PC-3 (cell line): ENCODE data around the gene MAP3K20. TPM values are rescaled to one million over a fixed set of nuclear protein-coding genes. Genes with fewer than 3 reads are reported as not detected.

Experiments
- ATAC-seq: fragments of 200-7000 bp; cut with Tn5 transposase; 2 replicates; pipeline ENCODE4 v1.9.1; 2020; ENCODE audit warnings: mild to moderate bottlenecking, moderate library complexity
- BruUV-seq: library from RNA; stranded (reverse); fragments of 400-500 nt; replicated peaks from 2 replicates; lab custom pipeline; 2021; lab: Mats Ljungman, UMichigan
- CTCF ChIA-PET: fragments of 300-600 bp; sonication (Branson Sonifier 250); formaldehyde crosslinking; loops from one replicate; lab custom pipeline; 2022; ENCODE audit warnings: antibody characterized with exemption; lab: Charles Lee
- POLR2A ChIA-PET: fragments of 300-600 bp; sonication (Branson Sonifier 250); formaldehyde crosslinking; loops from one replicate; lab custom pipeline; 2022; ENCODE audit warnings: antibody characterized with exemption; ENCODE audit not compliant: unreplicated experiment; lab: Charles Lee
- DNase-seq: peaks from one replicate; pipeline ENCODE4 v3.0.0-alpha.2; 2015
- H2AFZ ChIP-seq: fragments of 300-600 bp; sonication (generic); 2 replicates; pipeline ENCODE4 v1.6.0; 2016; ENCODE audit warnings: antibody characterized with exemption, low read length
- H3F3A ChIP-seq: fragments of 300-600 bp; sonication (generic); one replicate; pipeline ENCODE4 v1.6.0; 2017; ENCODE audit warnings: antibody characterized with exemption, low read length, control low read depth, mild to moderate bottlenecking; ENCODE audit not compliant: unreplicated experiment
- H3K27ac ChIP-seq: fragments of 300-600 bp; sonication (generic); 2 replicates; pipeline ENCODE4 v1.5.1; 2016; ENCODE audit warnings: mild to moderate bottlenecking, low read length
- H3K27me3 ChIP-seq: fragments of 300-600 bp; sonication (generic); 2 replicates; pipeline ENCODE4 v1.6.1; 2016; ENCODE audit warnings: low read length, mixed read lengths
- H3K36me3 ChIP-seq: fragments of 300-600 bp; sonication (generic); 2 replicates; pipeline ENCODE4 v1.6.1; 2016; ENCODE audit warnings: low read depth, mixed run types, low read length, mixed read lengths
- H3K4me1 ChIP-seq: fragments of 300-600 bp; sonication (generic); 2 replicates; pipeline ENCODE4 v1.5.1; 2016; ENCODE audit warnings: low read length; ENCODE audit not compliant: insufficient read depth
- H3K4me2 ChIP-seq: fragments of 300-600 bp; sonication (generic); 2 replicates; pipeline ENCODE4 v1.6.0; 2016; ENCODE audit warnings: low read length
- H3K4me3 ChIP-seq: fragments of 300-600 bp; sonication (generic); 2 replicates; pipeline ENCODE4 v1.5.1; 2016; ENCODE audit warnings: mild to moderate bottlenecking, low read length, mixed read lengths
- H3K79me2 ChIP-seq: fragments of 300-600 bp; sonication (generic); 2 replicates; pipeline ENCODE4 v1.6.1; 2017; ENCODE audit warnings: low read length, mixed read lengths
- H3K9ac ChIP-seq: fragments of 300-600 bp; sonication (generic); 2 replicates; pipeline ENCODE4 v1.6.0; 2016; ENCODE audit warnings: mild to moderate bottlenecking, low read length
- H3K9me2 ChIP-seq: fragments of 300-600 bp; sonication (generic); replicated peaks from 2 replicates; pipeline ENCODE4 v1.6.1; 2016; ENCODE audit warnings: mixed run types, low read length, mixed read lengths
- H3K9me3 ChIP-seq: fragments of 300-600 bp; sonication (generic); 2 replicates; pipeline ENCODE4 v1.6.1; 2016; ENCODE audit warnings: low read length, mixed read lengths
- H4K20me1 ChIP-seq: fragments of 300-600 bp; sonication (generic); 2 replicates; pipeline ENCODE4 v1.6.1; 2016; ENCODE audit warnings: low read length, mixed read lengths
- CTCF ChIP-seq: fragments of 300-600 bp; sonication (generic); conservative IDR thresholded peaks from 2 replicates; pipeline ENCODE4 v1.5.1; 2017; ENCODE audit warnings: antibody characterized with exemption, low read depth, mild to moderate bottlenecking, low read length
- EZH2 ChIP-seq: fragments of 300-600 bp; sonication (generic); IDR thresholded peaks from one replicate; pipeline ENCODE4 v1.6.1; 2017; ENCODE audit warnings: antibody characterized with exemption, mild to moderate bottlenecking, low read length; ENCODE audit not compliant: unreplicated experiment
- EZH2phosphoT487 ChIP-seq: fragments of 300-600 bp; sonication (generic); IDR thresholded peaks from 2 replicates; pipeline ENCODE4 v1.6.1; 2018; ENCODE audit warnings: mild to moderate bottlenecking, antibody characterized with exemption, low read length, borderline replicate concordance
- intact Hi-C: fragments of 100-400 bp; cut with micrococcal nuclease; formaldehyde crosslinking; loops from 2 replicates; pipeline ENCODE4 v1.9.0; 2023
- total RNA-seq: library from RNA; depleted of rRNA; stranded (reverse); fragments of >200 nt; gene quantifications from 2 replicates; pipeline ENCODE4 v1.2.3, GENCODE V29; 2014

The MAP3K20 gene
- total RNA-seq, 1 experiment from 2014 or later: 29.8 TPM

- H2AFZ ChIP-seq: no peak overlapping the region
- no peaks in the 10 kb centered on the region for H3K4me1 ChIP-seq
- no peaks in the 10 kb centered on the region for H4K20me1 ChIP-seq
- H3K27me3 ChIP-seq: no peaks in the 10 kb centered on the region
- H3K27ac ChIP-seq: no peak overlapping the region
- no peaks in the 10 kb centered on the region for H3K9me2 ChIP-seq
- ChIA-PET CTCF (no interaction called here), POLR2A (no interaction called here)
- DNase-seq (no peak), ATAC-seq (no peak)
- intact Hi-C loops: no loop called here
- no peak overlapping the region for H3K4me3 ChIP-seq
- no peak for TF ChIP-seq EZH2
- no peak for TF ChIP-seq CTCF
- TF ChIP-seq EZH2phosphoT487: no peak
- no peak overlapping the region for H3K4me2 ChIP-seq
- BruUV-seq: no TSS peak
- no peaks in the 10 kb centered on the region for H3K36me3 ChIP-seq
- no peaks in the 10 kb centered on the region for H3F3A ChIP-seq
- H3K9me3 ChIP-seq: no peaks in the 10 kb centered on the region
- no peaks in the 10 kb centered on the region for H3K79me2 ChIP-seq
- no peak overlapping the region for H3K9ac ChIP-seq
Observed at GRCh38 chr2:173282795-173283545, 207.3 kb downstream of the MAP3K20 start.

GRCh38 chr2:173286153-173286809 is 210.6 kb downstream of the MAP3K20 start:
- no peaks in the 10 kb centered on the region for H4K20me1 ChIP-seq
- BruUV-seq: no TSS peak
- no peaks in the 10 kb centered on the region for H3K36me3 ChIP-seq
- ATAC-seq: peak; percentile 42; the same call in 1 of the 2 replicates
- H3K27ac ChIP-seq: no peak overlapping the region
- ChIA-PET CTCF (interaction anchor here (0.6 kb wide), 2 partner anchors 14 to 792 kb away, joined by 4 read pairs; no protein-coding TSS in a partner anchor), POLR2A (no interaction called here)
- H3K4me2 ChIP-seq: no peak overlapping the region
- TF ChIP-seq EZH2phosphoT487: no peak
- TF ChIP-seq CTCF: peak; percentile 42; the same call in 1 of the 2 replicates
- DNase-seq: peak; percentile 9
- H3K27me3 ChIP-seq: no peaks in the 10 kb centered on the region
- peaks cover 5% of the 10 kb centered on the region; the same call in 1 of the 2 replicates for H3K4me1 ChIP-seq
- no peak overlapping the region for H3K9ac ChIP-seq
- no peaks in the 10 kb centered on the region for H3K79me2 ChIP-seq
- H3K9me3 ChIP-seq: no peaks in the 10 kb centered on the region
- no peaks in the 10 kb centered on the region for H3F3A ChIP-seq
- no peak overlapping the region for H3K4me3 ChIP-seq
- peak overlapping the region; percentile 51; the same call in 1 of the 2 replicates for H2AFZ ChIP-seq
- no peaks in the 10 kb centered on the region for H3K9me2 ChIP-seq
- intact Hi-C loops: loop anchor here (5.0 kb wide), 1 partner anchor 116 kb away; no protein-coding TSS in a partner anchor
